Measurements from ENCODE around the gene ZNF354C.

The ZNF354C gene

DNA sequence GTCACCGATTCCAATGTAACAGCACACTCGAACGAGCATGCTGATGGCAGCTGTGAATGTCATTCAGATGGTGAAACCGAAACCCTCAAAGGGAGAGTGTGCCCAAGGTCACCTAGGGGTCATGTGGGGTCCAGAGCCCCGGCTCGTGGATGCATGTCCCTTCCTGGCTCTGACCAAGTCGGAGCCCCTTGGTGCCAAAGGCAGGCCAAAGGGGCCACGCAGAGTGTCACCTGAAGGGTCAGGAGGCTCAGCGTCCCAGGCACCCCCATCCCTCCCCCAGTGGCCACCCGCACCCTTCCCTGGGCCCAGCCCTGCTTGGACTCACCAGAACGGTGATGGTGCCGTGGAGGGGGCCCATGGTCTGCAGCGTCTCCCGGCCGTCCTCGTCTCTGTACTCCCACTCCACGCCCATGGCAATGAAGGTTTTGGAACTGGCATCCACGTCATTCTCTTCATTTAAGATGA, 69.5 kb downstream of the ZNF354C start (continued):
- TF ChIP-seq, protein P1, sequence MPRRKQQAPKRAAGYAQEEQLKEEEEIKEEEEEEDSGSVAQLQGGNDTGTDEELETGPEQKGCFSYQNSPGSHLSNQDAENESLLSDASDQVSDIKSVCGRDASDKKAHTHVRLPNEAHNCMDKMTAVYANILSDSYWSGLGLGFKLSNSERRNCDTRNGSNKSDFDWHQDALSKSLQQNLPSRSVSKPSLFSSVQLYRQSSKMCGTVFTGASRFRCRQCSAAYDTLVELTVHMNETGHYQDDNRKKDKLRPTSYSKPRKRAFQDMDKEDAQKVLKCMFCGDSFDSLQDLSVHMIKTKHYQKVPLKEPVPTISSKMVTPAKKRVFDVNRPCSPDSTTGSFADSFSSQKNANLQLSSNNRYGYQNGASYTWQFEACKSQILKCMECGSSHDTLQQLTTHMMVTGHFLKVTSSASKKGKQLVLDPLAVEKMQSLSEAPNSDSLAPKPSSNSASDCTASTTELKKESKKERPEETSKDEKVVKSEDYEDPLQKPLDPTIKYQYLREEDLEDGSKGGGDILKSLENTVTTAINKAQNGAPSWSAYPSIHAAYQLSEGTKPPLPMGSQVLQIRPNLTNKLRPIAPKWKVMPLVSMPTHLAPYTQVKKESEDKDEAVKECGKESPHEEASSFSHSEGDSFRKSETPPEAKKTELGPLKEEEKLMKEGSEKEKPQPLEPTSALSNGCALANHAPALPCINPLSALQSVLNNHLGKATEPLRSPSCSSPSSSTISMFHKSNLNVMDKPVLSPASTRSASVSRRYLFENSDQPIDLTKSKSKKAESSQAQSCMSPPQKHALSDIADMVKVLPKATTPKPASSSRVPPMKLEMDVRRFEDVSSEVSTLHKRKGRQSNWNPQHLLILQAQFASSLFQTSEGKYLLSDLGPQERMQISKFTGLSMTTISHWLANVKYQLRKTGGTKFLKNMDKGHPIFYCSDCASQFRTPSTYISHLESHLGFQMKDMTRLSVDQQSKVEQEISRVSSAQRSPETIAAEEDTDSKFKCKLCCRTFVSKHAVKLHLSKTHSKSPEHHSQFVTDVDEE (CRISPR knock-in tag; IDR thresholded peaks at IDR 0.05) = no peak
- TF ChIP-seq ZFP3 (CRISPR knock-in tag; IDR thresholded peaks at IDR 0.05) (no peak), OSR1 (CRISPR knock-in tag; IDR thresholded peaks at IDR 0.05) (no peak), ZC3H10 (CRISPR knock-in tag; IDR thresholded peaks at IDR 0.05) (no peak), GLIS3 (CRISPR knock-in tag; IDR thresholded peaks at IDR 0.05) (no peak), CSDC2 (CRISPR knock-in tag; IDR thresholded peaks at IDR 0.05) (no peak), TOX (CRISPR knock-in tag; IDR thresholded peaks at IDR 0.05; ENCODE audit: borderline replicate concordance) (no peak), RARB (CRISPR knock-in tag; IDR thresholded peaks at IDR 0.05) (no peak), SNAI2 (CRISPR knock-in tag; IDR thresholded peaks at IDR 0.05) (no peak)

DNA sequence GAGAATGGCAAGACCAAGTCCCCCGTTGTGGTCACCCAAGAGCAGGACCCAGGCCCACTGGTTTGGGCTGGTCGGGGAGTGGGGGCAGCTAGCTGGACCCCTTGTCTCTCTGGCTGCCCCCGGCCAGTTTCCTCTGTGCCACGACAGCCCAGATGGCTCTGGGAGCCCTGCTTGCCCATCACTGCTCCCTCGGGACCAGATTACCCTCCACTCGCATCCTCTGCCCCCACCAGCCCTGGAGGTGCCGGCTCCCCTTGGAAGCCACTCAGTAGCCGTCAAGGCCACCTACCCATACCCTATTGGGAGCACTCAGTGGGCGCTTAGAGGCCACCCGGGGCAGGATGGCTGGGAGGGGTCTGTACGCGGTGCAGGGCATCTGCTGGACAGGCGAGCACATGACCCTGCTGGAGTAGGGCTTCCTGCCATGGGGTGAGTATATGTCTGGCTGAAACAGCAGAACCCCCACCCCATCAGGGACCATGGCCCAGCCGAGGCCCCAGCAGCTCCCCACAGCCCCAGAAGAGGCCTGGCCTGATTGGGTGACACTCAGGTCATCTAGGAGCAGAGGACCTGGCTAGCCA, 70.0 kb downstream of the ZNF354C start:
- no peak for ATAC-seq
- TF ChIP-seq TCF4 (CRISPR knock-in tag; IDR thresholded peaks at IDR 0.05; ENCODE audit: borderline replicate concordance) = no peak
- no peak for TF ChIP-seq BACH2 (CRISPR knock-in tag; IDR thresholded peaks at IDR 0.05; ENCODE audit: borderline replicate concordance)
- TF ChIP-seq TOX (CRISPR knock-in tag; IDR thresholded peaks at IDR 0.05; ENCODE audit: borderline replicate concordance) = no peak
- TF ChIP-seq, protein P2, sequence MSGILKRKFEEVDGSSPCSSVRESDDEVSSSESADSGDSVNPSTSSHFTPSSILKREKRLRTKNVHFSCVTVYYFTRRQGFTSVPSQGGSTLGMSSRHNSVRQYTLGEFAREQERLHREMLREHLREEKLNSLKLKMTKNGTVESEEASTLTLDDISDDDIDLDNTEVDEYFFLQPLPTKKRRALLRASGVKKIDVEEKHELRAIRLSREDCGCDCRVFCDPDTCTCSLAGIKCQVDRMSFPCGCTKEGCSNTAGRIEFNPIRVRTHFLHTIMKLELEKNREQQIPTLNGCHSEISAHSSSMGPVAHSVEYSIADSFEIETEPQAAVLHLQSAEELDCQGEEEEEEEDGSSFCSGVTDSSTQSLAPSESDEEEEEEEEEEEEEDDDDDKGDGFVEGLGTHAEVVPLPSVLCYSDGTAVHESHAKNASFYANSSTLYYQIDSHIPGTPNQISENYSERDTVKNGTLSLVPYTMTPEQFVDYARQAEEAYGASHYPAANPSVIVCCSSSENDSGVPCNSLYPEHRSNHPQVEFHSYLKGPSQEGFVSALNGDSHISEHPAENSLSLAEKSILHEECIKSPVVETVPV (CRISPR knock-in tag; IDR thresholded peaks at IDR 0.05) = no peak
- no peak for TF ChIP-seq ESRRG (CRISPR knock-in tag; IDR thresholded peaks at IDR 0.05)
- TF ChIP-seq, protein P1 (CRISPR knock-in tag; IDR thresholded peaks at IDR 0.05) = no peak
- no peak for TF ChIP-seq RARB (CRISPR knock-in tag; IDR thresholded peaks at IDR 0.05)
- TF ChIP-seq, protein P3, sequence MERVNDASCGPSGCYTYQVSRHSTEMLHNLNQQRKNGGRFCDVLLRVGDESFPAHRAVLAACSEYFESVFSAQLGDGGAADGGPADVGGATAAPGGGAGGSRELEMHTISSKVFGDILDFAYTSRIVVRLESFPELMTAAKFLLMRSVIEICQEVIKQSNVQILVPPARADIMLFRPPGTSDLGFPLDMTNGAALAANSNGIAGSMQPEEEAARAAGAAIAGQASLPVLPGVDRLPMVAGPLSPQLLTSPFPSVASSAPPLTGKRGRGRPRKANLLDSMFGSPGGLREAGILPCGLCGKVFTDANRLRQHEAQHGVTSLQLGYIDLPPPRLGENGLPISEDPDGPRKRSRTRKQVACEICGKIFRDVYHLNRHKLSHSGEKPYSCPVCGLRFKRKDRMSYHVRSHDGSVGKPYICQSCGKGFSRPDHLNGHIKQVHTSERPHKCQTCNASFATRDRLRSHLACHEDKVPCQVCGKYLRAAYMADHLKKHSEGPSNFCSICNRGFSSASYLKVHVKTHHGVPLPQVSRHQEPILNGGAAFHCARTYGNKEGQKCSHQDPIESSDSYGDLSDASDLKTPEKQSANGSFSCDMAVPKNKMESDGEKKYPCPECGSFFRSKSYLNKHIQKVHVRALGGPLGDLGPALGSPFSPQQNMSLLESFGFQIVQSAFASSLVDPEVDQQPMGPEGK (CRISPR knock-in tag; IDR thresholded peaks at IDR 0.05; ENCODE audit: borderline replicate concordance) = no peak
- no peak for TF ChIP-seq ZC3H10 (CRISPR knock-in tag; IDR thresholded peaks at IDR 0.05)
- TF ChIP-seq GLIS3 (CRISPR knock-in tag; IDR thresholded peaks at IDR 0.05) = no peak

DNA sequence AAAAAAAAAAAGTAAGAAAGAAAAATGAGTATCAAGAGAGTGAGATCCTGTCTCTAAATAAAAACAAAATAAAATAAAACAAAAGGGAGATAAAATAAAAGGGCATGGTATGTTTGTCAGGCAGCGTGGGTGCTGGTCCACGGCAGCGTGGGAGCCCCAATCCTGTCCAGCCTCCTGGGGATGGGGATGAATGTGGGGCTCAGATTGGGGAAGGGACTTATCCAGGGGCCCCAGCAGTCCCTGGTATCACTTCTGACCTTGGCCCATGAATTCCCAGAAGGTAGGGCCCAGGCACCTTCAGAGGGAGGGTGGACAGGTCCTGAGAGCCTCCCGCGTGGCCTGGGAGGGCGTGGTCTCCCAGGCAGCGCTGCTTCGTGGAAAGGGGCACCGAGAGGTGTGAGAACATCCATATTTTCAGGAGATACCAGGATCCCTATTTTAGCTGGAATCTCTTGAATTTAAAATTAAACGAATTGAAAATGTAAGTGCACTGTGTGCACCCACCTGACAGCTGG, 71.2 kb downstream of the ZNF354C start:
- ATAC-seq = no peak
- TF ChIP-seq ZFP3 (CRISPR knock-in tag; IDR thresholded peaks at IDR 0.05) = no peak
- no peak for TF ChIP-seq ZNF565 (CRISPR knock-in tag; conservative IDR thresholded peaks at IDR 0.05; ENCODE audit: low read depth)
- TF ChIP-seq, protein P3 (CRISPR knock-in tag; IDR thresholded peaks at IDR 0.05; ENCODE audit: borderline replicate concordance) = no peak
- TF ChIP-seq SNAI2 (CRISPR knock-in tag; IDR thresholded peaks at IDR 0.05) = no peak
- TF ChIP-seq OSR1 (CRISPR knock-in tag; IDR thresholded peaks at IDR 0.05) = no peak
- TF ChIP-seq ZFP30 (CRISPR knock-in tag; IDR thresholded peaks at IDR 0.05) = no peak
- TF ChIP-seq, protein P4, sequence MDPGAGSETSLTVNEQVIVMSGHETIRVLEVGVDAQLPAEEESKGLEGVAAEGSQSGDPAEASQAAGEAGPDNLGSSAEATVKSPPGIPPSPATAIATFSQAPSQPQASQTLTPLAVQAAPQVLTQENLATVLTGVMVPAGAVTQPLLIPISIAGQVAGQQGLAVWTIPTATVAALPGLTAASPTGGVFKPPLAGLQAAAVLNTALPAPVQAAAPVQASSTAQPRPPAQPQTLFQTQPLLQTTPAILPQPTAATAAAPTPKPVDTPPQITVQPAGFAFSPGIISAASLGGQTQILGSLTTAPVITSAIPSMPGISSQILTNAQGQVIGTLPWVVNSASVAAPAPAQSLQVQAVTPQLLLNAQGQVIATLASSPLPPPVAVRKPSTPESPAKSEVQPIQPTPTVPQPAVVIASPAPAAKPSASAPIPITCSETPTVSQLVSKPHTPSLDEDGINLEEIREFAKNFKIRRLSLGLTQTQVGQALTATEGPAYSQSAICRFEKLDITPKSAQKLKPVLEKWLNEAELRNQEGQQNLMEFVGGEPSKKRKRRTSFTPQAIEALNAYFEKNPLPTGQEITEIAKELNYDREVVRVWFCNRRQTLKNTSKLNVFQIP (CRISPR knock-in tag; IDR thresholded peaks at IDR 0.05; ENCODE audit: borderline replicate concordance, low read depth) = no peak
- no peak for TF ChIP-seq CSDC2 (CRISPR knock-in tag; IDR thresholded peaks at IDR 0.05)
- no peak for TF ChIP-seq RARB (CRISPR knock-in tag; IDR thresholded peaks at IDR 0.05)
- no peak for TF ChIP-seq TOX (CRISPR knock-in tag; IDR thresholded peaks at IDR 0.05; ENCODE audit: borderline replicate concordance)
- TF ChIP-seq ISL1 (CRISPR knock-in tag; IDR thresholded peaks at IDR 0.05) = no peak
- TF ChIP-seq, protein P5, sequence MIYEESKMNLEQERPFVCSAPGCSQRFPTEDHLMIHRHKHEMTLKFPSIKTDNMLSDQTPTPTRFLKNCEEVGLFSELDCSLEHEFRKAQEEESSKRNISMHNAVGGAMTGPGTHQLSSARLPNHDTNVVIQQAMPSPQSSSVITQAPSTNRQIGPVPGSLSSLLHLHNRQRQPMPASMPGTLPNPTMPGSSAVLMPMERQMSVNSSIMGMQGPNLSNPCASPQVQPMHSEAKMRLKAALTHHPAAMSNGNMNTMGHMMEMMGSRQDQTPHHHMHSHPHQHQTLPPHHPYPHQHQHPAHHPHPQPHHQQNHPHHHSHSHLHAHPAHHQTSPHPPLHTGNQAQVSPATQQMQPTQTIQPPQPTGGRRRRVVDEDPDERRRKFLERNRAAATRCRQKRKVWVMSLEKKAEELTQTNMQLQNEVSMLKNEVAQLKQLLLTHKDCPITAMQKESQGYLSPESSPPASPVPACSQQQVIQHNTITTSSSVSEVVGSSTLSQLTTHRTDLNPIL (CRISPR knock-in tag; IDR thresholded peaks at IDR 0.05; ENCODE audit: low read depth) = no peak
